SK-N-DZ (cell line): ENCODE measurements around the gene ATP2B1.
A peak's percentile ranks its signal among the peaks of the same experiment; 100 is the strongest.

Experiments used
- DNase-seq: peaks from one replicate; pipeline ENCODE4 v3.0.0-alpha.2; 2015; ENCODE audit warnings: low spot score

ATP2B1 gene

DNA sequence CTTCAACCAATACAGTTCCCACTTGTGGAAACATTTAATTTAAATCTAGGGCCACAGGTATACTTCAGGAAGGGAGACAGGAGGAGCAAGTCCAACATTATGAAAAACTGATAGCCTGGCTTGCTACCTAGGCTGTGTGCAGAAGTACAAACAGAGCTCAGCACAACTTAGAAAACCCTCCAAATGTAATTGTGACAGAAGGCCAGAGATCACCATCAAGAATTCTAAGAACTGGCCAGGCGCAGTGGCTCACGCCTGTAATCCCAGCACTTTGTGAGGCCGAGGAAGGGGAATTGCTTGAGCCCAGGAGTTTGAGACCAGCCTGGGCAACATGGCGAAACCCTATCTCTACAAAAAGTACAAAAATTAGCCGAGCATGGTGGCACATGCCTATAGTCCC is 14.1 kb downstream of the ATP2B1 start:
- no peak for DNase-seq

DNA sequence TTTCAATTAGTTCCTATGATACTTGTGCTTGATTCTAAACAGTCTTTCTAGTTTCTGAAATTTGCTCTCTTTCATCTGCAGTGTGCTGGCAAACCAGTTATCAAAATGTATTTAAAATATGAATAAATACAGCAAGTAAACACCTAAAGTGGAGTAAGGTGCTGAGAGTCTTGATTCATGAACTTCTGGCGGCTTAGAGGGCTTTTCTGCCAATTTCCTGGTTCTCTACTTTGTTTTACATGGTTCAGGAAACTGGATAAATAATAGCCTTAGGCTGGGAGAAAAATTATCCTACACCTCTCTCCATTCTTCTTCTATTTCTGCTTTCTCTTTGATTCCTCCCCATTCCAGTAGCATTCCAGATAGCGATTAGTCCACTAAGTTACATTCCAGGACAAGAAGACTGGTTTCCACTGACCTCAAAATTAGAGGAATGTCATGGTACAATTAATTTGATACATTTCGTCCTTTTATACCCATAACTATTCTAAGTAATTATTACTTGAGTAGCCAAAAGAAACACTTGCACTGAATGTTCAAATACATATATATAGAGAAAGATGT is 14.9 kb downstream of the ATP2B1 start:
- no peak for DNase-seq

DNA sequence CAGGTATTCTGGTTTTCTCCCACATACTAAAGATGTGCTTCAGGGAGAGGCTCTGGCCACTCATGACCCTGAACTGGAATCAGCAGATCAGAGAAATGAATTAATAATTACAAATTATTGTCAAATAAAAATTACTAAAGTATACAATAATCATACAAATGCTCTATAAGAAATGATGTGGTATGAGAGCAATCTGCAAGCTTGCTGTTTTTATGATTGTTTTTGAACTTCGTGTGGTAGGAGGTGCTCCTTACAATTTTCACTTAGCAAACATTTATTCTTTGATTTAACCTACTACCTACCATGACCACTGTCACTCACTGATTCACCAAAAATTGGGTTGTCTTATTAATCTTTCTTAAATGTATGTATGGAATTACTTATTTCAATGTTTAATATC is 16.2 kb downstream of the ATP2B1 start:
- DNase-seq, result no peak

DNA sequence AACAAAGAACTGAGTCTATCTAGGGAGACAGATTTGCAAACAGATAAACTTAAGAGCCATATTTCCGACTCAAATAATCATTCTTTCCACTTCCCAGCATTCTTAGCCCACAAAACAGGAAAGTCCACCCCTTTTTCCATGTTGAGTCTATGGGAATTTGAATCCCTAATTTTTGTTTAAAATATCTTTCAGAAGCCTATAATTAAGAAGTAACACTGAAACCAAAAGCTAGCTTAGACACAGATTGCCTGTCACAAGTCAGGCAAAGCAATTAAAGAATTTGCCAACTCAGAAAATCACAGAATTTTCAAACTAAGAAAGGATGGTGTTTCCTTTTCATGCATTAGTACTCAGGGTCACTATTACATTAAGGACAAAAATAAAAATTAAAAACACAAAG is 17.0 kb downstream of the ATP2B1 start:
- DNase-seq, result no peak

DNA sequence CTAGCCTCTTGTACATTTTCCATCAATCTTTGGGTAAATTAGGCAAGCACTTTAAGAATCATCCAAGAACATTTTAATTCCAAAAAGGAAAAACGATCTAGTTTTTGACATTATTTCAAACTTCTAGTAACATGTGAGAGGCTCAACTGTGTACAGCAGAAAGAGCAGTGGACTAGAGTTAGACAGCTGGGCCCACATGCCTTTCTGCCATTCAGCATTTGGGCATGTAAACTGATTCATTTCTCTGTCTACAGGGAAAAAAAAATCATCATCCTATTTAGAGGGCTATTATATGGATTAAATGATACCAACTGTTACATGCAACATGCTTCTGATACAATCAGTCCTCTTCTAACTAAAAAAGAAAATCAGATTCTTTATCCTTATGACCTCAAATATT is 17.7 kb downstream of the ATP2B1 start:
- DNase-seq, result no peak

DNA sequence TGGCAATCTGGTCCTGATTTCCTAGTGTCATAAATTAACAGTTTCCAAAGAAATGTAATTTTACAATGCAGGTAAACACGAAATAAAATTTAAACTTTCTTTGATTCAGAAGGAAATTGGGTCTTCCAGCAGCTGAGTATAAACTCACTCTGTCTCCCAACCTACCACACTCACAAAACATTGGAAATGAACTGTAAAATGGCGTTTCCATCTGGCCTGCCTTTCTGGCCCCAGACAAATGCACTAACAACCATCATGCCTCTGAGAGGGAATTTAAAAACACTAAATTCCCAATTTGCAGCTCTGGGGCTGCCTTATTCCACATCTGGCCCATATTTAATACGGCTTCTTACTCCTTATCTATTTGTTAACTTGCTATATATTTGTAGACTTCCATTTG is 19.3 kb downstream of the ATP2B1 start:
- DNase-seq, result no peak

DNA sequence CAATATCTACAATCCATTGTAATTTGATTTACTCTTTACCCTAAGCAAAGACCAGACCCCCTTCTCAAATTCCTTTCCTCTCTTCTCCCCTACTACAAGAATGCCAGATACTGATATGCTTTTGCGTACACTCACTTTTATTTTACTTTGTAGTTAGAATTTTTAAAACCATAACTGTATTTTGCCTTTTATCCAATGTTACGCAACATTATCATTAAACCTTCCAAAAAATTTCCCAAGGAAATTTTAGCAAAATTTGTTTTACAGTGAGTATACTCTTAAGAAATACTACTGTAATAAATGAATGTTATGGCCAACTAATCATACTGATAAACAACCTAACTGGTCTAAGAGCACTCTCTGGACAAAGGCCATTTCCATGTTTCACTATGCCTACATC is 22.3 kb downstream of the ATP2B1 start:
- DNase-seq, result no peak

DNA sequence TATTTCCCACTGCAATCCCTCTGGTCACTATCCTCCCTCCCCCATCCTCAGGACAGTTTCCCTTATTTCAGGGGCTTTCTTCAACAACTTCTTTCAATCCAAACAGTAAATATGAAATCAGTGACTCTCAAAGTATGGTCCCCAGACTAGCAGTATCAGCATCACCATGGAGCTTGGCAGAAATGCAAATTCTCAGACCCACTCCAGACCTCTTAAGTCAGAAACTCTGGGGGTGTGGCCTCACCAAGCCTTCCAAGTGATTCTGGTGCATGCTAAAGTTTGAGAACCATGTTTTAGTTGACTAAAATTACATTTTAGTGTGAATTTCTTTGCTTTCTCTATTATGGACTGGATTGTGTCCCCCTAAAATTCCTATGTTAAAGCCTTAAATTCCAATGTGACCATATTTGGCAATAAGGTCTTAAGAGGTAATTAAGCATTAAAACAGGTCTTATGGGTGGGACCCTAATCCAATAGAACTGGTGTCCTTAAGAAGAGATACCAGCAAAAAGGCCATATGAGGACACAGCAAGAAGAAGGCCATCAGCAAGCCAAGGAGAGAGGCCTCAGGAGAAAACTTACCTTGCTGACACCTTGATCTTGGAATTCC is 23.2 kb downstream of the ATP2B1 start:
- DNase-seq, result no peak

DNA sequence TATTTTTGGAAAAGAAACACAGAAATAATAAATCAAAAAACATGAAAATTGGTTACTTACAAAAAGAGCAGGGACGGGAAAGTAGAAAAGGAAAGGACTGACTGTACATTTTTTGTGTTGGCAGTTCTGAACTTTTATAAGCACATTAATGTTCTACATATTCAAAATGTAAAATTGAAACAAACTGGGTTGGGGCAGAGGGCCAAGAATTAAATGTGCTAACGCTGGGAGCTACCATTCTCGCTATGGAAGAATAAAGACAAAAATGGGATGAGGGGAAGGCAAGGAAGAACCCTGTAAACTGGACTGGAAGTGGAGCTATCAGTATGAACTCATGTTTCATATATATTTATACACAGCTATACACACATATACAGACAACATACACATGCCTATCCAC is 24.5 kb downstream of the ATP2B1 start:
- DNase-seq, result no peak

DNA sequence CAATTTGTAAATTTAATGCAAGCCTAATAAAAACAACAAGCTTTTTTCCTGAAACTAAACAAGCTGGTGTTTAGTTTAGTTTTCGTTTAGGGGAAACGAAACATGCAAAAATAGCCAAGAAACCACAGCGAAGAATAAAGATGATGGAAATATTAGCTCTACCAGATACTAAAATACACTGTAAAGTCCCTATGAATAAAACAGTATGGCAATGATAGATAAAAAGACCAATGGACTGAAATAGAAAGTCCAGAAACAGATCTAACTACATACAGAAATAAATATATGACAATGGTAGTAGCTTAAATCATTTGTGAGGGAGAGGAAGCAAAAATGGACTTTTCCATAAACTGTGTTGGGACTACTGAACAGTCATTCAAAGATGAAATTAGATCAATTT is 26.4 kb downstream of the ATP2B1 start:
- no peak for DNase-seq

DNA sequence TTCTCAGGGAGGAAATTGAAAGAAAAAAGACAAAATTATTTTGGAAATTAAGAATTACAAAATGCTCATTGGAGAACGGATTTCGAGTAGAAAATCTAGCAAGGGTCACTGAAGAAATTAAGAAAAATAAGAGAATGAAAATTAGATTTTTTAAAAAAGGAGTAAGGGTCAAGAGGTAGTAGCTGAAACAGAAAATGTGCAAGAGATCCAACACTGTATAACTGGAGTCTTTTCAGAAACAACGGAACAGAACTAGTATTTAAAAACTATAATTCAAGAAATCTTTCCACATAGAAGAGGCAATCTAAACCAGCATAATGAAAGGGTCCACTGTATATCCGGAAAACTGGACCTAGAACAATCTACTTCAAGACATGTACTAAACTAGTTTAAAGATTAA is 28.2 kb downstream of the ATP2B1 start:
- DNase-seq, result no peak

DNA sequence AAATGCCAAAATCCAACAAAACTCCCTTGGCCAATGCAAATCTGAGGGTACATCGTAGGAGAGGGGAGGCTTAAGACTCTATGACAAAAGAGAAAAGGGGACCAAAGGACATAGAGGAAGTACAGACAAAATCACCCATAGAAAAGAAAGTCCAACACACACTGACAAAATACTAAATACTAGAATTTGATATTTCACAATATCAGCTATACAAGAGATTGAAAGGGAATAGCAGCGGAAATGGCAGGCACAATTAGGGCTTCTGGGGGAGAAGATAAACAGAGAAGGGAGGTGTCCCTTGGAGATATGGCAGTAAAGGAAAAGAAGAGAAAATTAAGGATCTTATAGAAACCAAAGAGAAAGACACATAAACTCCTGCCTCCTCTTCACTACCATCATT is 29.0 kb downstream of the ATP2B1 start:
- DNase-seq, result no peak

DNA sequence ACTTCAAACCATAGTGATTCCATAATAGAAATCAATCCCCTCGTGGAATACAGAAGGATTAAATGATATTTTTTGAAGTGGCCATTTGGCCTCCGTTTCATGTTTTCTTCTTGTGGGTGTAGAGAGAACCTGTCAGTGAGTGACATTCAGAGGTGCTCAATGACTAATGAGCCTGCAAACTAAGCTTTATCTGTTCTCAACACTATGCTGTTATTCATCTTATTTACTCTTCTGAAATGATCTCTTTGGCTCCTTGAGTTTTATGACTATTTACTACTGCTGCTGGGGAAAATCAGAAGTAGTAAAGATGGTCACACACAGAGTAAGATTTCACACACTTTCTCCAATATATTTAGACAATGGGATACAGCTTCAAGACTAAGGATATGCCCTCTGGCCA is 30.4 kb downstream of the ATP2B1 start:
- no peak for DNase-seq

DNA sequence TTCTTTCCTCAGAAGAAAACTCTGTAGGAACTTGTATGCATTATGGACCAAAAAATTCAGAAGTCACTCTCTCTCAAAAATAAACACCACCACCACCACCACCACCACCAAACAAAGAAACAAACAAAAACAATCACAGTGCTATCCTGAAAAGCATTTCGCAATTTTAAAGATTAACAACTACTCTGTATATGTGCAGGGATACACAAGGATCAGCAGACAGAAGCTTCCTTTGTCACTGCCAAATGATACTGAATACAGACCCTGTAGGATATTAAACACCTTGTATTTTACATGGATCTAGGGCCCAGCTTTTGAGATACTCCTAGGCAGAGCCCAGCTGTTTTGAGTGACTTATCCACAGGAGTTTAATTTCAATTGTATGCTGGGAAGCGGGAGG is 31.7 kb downstream of the ATP2B1 start:
- DNase-seq, result no peak

DNA sequence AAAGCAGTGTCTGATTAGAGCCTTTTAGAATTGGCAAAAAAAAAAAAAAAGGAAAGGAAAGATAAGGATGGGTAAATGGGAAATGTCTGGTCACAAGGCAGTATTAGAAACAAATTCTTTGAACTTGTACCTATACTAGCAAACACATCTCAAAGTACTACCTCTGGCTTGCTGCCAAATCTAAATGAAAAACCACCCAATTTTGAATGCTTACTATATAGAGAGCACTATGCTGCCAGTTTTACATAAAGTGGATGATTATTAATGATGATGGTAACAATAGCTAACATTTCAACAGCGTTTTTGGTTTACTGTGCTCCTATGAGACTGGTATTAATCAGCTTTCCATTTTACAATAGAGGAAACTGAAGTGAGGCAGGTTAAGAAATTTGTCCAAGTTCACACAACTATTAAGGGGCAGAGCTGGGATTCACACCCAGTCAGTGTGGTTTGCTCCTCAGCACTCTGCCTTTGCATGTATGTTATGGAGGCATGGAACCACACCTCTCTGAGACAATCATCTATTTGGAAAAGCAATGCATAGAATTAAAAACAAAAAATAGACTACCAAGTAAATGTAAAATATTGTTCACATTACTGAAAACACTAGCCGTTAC is 34.2 kb downstream of the ATP2B1 start:
- DNase-seq, result no peak

DNA sequence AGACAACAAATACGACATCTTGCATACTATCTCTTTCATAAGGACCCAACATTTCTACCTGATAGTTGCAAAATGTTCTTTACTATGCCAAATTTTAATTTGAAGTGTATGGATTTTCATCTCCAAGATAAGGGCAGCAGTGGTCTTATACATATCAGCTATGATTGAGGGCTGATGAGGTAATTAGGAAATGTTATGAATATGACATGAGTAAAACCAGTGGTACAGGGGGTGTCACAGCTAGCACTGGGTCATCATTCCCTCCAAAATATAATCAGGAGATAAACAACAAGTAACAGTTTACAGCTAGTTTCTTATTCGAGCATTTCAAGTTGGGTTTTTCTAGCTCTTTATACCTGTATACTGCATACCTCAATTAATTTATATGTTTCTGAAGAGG is 35.0 kb downstream of the ATP2B1 start:
- no peak for DNase-seq

DNA sequence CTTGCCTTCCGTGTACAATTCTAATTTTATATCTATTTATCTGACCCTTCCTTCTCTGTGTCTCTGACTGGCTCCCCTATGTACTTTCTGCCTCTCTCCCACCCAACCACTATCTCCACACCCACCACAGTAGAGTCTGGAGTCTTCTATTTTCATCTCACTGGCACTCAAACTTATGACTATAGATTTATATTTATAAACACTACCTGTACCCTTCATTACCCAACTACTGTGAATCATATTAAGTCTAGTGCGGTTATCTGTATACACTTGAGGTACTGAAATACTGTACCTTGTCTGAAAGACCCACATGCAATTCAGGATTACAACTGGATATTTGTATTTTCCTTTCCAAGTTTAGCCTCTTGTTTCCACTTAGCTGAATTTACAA is 36.1 kb downstream of the ATP2B1 start:
- no peak for DNase-seq

DNA sequence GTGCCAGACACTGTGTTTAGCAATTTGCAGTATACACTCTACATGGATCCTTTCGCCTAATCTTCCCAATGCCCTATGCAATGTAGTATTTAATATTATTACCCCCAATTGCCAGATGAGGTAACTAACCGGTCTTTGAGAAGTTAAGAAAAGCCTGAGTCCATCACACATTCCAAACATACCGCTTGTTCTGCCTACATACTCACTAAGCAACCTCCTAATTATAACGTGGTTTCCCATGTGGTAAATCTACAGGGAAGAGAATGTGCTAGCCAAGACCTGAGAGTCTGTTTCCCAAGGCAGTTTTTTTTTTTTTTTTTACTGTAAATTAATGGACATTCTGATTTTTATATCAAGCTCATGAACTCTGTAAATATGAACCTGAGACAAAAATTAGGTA is 37.2 kb downstream of the ATP2B1 start:
- DNase-seq, result no peak

DNA sequence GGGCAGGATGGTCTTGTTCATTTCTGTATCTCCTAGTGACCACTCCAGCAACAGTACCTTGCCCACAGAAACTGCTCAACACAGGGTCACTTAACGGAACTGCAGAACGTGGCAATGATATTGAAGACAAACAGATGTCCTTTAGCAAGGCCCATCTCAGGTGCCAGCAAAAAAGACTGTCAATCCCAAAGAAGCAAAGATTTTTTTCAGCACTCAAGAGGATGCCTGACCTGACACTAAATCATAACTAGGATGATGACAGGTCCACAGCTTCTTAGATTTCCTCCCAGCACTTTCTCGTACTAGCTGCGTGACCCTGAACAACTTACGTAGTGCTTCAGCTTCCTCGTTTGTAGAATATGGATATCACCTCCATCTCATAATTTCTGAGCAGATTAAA is 39.4 kb downstream of the ATP2B1 start:
- DNase-seq, result peak; percentile 53

DNA sequence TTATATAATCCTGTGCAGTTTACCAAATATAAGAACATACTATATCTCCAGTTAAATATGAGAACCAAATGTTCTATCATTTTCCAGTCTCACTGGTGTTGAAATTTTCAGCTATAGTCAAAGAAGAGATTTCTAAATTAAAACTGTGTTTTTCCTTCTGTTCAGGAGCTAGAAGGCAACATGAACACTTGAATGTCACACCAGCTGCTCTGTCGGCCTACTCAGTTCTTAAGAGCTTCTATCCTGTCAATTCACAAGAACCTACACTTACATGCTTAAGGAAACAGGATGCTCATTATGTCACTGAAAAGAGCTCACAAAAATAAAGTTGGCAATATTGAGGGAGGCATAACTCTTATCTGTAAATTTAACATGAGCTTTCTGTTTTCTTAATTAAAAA is 43.1 kb downstream of the ATP2B1 start:
- no peak for DNase-seq

DNA sequence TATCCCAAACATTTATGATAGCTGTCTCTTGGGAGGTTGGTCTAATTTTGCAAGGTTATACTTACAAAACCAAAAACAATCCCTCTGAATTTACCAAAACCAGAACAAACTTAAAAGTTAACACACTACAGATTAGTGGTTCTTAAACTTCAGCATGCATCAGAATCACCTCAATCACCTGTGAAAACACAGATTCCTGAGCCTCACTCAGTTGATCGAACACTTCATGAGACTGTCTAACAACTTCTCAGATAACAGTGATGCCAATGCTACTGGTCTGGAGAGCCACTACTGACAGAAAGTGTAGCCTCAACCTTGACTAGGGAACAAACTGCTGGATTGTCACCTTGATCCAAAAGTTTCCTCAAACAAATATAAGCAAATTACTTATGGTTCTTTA is 44.2 kb downstream of the ATP2B1 start:
- DNase-seq, result no peak

DNA sequence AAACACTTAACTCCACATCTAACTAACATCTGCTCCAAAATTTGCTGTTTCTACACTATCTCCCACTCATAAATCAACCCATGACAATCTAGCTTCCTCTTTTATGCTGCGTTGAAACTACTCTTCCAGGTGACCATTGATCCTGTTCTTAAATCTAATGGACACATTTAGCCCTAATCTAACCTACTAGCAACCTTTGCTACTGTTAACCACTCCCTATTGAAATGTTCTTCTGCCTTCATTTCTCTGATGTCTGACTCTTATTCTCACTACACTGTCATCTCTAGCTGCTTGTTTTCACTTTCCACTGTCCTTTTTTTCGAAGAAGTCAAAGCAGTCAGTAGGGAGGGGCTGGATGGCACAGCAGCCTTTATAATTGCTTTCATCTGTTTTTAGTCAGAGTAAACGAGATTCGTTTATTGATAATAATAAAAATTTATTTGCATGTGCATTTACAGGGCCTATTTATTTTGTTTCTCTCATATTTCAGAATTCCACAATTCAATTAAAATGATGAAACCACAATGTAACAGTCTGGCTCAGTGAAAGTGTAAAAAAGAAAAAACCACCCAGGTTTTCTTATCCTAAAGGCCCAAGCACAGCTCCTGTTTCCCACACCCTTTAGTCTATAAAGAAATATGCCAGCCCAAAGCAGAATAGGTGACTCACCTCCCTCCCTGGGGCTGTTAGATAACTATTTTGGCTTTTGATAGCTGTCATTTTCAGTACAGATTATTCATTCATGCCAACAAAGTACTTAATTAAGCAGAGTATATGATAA is 44.9 kb downstream of the ATP2B1 start:
- peak; percentile 26 for DNase-seq

DNA sequence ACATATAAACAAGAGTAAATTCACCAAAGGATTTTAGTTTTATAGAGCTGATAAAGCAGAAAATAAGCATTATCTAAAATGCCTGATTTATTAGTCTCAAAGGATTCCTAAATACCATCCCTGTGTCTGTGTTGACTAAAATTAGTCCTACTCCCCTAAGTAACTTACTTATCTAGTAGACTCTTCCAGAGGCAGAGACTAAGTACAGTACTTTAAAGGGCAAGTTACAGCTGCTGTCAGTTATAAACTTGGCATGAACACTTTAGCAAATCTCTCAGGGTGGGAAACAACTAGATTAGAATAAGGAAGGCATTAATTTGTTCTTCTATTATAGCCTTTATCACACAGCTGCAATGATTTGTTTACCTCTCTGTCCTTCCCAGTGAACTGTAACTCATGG is 46.0 kb downstream of the ATP2B1 start:
- no peak for DNase-seq
